DLD1 (cell line): ENCODE data around the gene MCM10.
"Not testable (repeated sequence)": the region's sequence is repeated elsewhere in the genome, so short reads cannot be mapped to it uniquely, and the experiment has no call there.

Experiments
- in situ Hi-C: cut with HindIII; loops from 2 replicates; pipeline ENCODE4 v1.10.0; 2017; ENCODE audit warnings: low sequenced_read_pairs

The MCM10 gene

DNA sequence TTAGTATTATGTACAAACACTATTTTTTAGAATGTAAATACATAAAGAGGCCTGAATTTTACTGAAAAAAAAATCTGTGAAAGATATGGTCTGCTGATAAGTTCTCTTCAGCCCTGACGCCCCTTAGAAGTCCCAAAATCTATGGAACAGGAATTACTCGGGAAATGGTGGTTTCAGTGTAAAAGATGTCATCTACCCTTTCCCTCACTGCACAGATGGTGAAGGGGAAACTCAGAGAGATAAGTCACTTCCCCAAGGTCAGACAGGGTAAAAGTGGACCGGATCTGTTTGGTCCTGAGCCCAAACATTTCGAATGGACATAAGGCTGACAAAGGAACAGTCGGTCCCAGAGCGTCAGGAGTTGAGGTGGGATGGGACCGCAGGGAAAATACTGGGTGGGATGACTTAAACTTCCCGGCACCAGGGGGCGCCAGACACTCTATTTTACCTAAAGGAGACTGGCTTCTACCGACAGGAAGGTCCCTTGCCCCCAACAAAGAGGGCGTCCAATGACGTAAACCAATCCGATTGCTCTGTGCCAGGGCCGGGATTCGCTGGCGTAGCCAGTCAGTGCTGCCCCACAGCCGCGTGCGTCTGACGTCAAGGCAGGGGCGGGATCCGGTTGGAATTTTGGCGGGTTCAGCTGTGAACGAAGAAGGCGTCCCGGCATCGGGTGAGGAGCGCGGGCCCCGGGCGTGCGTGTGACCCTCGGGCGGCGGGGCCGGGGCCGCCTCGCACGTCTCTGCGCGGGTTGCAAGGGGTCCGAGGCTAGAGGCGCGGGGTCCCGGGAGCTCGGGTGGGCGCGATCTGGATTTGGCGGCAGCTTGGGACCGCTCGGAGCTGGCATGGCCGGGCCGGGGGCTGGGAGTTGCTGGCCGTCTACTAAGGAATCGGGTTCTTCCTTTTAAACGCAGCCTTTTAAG lies at the start of gene MCM10:
Gene MCM10 (plus strand): TSS at position 625 of the 923 bp plus-strand sequence. CDS start 2,645 bp downstream, outside the sequence.
- in situ Hi-C loops: no loop called here

DNA sequence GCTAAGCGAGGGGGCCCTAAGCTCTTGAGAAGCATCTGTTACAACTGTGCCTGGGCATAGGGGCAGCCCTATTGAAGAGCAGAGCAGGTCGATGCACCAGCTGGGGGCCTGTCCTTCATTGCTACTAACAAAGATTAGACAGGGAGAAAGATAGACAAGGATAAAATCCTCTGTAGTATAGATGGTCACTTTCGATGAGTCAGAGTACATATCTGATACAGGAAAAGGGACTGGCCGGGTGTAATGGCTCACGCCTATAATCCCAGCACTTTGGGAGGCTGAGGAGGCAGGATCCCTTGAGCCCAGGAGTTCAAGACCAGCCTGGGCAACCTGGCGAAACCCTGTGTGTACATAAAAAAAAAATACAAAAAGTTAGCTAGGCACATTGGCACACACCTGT lies 47.8 kb upstream of the MCM10 start:
- in situ Hi-C loops: no loop called here

DNA sequence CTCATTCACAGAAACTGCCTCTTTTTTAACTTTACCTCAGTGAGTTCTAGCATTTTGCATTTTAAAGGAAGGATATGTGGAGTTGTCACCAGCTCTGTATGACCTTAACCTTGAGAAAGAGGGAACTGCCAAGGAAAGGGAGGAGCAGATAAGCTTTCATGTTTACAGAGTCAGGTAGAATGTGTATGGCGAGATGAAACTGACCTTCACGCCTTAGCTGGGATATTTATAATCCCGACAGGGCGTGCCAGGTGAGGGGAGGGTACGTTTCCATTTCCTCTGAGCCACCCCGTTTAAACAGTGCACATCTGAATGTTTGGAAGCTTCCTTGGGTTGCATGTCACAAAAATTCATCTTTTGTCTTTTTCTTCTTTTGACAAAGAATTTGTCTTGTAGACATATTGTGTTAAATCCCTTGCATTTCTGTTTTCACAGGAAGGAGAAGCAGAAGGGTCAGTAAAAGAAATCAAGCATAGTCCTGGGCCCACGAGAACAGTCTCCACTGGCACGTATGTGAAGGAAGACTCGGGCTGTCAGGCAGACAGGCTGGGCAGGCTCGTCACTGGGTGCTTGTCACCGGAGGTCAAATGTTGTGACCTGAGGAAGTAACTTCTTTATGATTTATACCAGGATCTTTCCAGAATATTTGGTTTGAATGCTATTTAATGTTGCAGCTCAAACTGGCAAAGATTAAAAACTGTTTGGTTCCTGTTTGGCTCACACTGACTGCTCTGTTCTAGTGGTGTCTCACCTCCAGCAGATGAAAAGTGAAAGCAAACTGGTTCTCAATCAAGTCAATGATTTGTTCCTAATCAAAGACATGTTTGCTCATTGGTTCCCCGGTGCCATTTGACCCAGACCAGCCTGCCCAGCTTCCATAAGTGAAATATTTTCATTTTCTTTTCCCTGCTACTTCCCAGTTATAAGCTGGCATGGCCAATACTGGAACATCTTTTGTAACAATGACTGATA lies 45.2 kb upstream of the MCM10 start:
- in situ Hi-C loops: no loop called here

DNA sequence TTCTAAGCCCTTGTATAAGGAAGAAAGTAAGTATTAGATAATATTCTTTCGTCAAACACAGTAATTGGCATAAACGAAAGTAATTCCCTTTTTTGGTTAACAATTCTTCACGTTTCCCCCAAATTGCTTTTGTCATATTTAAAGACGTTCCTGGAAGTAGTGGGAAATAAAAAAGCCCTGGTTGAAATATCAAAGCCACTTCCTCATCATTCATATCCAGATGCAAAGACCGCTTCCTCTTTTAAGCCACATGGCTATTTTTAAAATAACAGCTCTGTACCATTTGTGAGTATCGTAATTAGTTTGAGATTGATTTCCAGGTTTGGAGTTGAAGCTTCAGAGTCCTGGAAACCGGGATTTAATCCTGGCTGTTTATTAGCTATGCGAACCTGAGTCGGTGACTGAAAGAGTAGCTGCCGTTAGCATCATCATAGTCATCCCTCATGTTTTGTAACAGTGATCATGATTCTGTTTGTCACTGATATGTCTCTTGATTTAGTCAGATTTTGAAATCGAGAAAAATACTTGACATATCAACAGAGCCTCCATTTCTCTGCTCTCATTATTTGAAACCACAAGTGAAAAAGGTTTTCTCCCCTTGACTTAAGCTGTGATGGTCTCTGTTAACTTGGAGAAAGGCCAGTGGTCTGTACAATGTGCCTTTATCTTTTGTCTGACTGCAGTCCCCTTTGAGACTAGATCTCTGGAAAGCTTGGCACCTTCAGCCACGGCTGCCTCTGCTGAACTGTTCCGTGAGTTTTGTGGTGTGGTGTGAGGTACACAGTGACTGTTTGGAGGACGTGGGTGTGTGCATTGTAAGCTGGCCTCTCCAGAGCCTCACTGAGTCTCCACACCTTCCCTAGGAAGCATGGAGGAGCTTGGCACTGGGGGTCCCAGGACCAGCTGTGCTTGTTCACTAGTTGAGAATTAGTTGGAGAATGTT lies 43.2 kb upstream of the MCM10 start:
- in situ Hi-C loops: no loop called here

DNA sequence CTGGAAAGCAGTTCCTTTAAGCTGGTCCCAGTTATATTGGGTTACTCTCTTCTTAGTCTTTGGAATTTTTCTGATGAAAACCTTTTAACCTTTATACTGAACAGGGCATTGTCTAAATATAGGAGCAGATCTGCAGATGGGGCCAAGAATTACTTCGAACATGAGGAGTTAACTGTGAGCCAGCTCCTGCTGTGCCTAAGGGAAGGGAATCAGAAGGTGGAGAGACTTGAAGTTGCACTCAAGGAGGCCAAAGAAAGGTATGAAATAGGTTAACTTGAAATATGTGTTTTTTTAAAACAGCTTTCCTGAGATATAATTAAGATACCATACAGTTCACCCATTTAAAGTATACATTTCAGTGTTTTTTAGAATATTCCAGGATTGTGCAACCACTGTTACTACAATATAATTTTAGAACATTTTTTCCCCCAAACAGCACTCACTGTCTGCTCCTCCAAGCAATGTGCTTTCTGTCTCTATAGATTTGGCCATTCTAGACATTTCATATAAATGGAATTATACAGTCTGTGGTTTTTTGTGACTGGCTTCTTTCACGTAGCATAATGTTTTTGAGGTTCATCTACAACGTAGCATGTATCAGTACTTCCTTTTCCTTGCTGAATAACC lies 42.5 kb upstream of the MCM10 start:
- in situ Hi-C loops: no loop called here

DNA sequence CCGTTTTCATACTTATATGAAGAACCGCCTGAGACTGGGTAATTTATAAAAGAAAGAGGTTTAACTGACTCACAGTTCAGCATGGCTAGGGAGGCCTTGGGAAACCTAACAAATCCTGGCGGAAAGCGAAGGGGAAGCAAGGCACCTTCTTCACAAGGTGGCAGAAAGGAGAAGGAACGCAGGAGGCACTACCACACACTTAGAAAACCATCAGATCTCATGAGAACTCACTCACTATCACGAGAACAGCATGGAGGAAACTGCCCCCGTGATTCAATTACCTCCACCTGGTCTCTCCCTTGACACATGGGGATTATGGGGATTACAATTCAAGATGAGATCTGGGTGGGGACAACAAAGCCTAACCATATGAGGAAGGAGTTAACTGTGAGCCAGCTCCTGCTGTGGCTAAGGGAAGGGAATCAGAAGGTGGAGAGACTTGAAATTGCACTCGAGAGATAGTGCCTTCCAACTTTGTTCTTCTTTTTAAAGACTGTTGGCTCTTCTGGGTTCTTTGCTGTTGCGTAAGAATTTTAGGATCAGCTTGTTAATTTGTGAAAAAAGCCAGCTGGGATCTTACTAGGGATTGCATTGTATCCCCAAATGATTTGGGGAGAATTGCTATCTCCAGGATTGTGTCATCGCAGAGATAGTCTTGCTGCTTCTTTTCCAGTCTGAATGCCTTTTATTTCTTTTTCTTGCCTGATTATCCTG lies 40.4 kb upstream of the MCM10 start:
- in situ Hi-C loops: no loop called here

DNA sequence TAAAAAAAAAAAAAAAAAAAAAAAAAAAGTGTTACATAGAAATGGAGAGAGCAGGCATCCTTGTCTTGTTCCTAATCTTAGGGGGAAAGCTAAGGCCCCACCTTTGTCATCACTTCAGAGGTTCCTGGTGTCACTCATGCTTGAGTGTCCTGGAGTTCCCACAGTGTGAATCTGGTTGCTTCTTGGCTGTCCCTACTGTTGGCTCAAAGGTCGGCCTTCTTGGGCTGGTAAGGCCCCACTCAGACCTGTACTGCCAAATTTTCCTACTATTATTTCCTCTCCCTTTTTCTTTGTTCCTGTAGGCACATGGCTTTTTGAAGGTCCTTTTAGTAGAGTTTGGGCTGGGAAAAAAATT lies 39.9 kb upstream of the MCM10 start:
- in situ Hi-C loops: no loop called here

DNA sequence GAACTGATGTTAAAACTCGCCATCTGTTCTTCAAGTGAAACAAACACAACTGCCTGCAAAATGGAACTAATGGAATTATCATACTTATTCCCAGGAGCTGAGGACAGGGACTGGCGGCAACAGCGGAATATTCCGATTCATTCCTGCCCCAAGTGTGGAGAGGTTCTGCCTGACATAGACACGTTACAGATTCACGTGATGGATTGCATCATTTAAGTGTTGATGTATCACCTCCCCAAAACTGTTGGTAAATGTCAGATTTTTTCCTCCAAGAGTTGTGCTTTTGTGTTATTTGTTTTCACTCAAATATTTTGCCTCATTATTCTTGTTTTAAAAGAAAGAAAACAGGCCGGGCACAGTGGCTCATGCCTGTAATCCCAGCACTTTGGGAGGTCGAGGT lies 24.7 kb upstream of the MCM10 start:
- in situ Hi-C loops: loop anchor here (25.0 kb wide), 1 partner anchor 176 kb away; the partner anchor contains the start of gene PHYH

DNA sequence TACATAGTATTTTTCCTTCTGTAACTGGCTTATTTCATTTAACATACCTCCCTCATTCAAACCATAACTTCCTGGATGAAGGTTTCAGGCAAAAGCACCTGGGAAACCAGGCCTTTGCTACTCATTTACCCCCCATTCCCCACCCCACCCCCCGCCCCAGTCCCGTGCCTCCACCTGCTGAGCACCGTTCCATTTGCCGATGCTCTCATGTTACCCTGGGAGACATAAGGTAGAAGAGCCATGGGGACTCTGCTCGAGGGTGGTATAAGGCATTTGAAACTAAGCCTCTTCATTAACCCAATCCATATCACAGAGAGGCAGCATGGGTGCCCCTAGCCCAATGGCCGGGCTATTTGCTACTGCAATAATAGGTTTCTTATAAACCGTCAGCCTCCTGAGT lies 22.2 kb upstream of the MCM10 start:
- in situ Hi-C loops: loop anchor here (25.0 kb wide), 1 partner anchor 173 kb away; the partner anchor contains the start of gene PHYH

DNA sequence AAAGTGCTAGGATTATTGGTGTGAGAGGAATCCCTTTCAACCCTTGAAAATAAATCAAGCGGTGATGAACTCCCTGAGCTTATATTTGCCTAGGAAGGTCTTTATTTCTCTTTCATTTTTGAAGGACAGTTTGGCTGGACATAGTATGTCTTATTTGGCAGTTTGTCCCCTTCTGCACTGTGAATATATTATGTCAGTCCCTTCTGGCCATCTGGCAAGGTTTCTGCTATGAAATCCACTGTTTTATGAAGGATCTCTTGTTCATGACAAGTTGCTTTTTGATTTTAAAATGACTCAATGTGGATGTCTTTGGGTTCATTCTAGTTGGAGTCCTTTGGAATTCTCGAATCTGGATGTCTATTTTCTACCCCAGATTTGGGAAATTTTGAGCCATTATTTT lies 21.7 kb upstream of the MCM10 start:
- in situ Hi-C loops: loop anchor here (25.0 kb wide), 1 partner anchor 173 kb away; the partner anchor contains the start of gene PHYH

DNA sequence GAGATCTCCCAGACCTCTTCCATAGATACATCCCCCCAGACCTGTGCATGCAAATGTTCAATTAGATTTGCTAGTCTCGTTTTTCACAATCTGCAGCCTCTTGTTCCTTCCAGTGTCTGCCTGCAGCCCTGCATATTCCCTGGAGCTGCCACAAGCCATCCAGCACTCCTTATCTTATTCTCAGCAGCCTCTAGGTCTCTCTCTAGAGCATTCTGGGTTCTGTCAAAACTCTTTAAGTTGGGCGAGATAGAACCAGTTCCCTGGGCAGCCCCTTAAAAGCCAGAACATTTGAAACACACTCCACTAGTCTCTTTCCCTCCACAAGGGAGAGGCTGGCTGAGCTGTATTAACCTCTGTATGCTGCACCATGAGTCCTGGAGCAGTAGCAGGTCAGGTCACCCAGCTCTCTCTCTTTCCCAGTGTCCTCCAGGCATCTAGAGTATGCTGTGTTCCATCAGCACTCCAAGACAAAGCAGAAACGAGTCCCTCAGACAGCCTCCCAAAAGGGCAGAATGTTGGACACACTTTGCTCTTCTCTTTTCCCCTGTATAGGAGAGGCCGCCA lies 20.6 kb upstream of the MCM10 start:
- in situ Hi-C loops: loop anchor here (25.0 kb wide), 1 partner anchor 172 kb away; the partner anchor contains the start of gene PHYH

DNA sequence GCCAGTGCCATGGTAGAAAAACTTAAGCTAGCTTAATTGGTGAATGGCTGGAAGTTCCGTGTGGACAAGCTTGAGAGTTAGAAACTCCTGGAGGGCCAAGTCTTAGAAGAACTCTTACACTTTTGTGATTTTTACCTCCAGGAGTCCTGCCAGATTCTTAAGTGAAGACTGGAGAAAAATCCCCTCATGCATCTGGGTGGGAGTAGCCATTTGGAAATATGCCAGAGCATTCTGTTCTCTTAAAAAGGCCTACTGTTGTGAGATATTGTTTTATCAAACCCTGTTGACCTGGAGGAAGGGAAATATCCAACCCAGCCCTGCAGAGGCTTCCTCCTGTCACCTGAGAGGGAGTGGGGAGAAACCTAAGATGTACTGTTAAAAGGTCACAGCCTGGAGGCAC lies 17.6 kb upstream of the MCM10 start:
- in situ Hi-C loops: loop anchor here (25.0 kb wide), 1 partner anchor 169 kb away; the partner anchor contains the start of gene PHYH

DNA sequence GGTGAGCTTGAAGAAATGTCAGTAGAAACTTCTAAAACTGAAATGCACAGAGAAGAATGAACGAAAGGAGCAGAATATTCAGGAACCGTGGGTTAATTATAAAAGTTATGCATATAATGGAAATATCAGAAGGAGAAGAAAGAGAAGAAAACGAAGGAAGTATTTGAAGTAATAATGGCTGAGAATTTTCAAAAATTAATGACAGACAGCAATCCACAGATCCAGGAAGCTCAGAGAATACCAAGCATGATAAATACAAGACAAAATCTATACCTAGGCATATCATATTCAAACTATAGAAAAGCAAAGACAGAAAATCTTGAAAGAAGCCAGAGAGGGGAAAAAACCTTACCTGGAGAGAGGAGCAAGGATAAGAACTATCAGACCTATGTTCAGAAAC lies 16.5 kb upstream of the MCM10 start:
- in situ Hi-C loops: loop anchor here (25.0 kb wide), 1 partner anchor 167 kb away; the partner anchor contains the start of gene PHYH

DNA sequence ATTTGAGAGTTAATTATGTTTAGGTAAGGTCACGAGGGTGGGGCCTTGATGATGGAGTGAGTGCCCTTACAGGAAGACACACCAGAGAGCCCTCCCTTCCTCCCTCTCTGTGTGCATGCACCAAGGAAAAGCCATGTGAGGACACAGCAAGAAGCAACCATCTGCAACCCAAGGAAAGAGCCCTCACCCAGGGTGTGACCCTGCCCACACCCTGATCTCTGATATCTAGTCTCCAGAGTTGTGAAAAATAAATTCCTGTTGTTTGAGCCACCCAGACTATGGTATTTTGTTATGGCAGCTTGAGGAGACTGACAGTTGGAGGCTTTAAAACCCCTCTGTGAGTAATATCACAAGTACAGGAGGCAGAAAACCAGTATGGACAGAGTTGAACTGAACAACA lies 15.0 kb upstream of the MCM10 start:
- in situ Hi-C loops: loop anchor here (25.0 kb wide), 1 partner anchor 166 kb away; the partner anchor contains the start of gene PHYH

DNA sequence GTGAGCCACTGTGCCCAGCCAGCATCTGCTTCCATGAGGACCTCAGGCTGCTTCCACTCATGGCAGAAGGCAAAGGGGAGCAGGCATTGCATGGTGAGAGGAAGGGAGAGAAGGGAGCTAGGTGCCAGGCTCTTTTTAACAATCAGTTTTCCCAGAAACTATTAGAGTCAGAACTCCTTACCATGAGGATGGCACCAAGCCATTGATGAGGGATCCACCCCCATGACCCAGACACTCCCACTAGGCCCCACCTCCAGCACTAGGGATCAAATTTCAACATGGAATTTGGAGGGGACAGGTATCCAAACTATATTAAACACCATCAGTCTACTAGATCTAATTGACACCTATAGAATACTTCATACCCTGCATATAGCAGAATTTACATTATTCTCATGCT lies 14.2 kb upstream of the MCM10 start:
- in situ Hi-C loops: loop anchor here (25.0 kb wide), 1 partner anchor 165 kb away; the partner anchor contains the start of gene PHYH

DNA sequence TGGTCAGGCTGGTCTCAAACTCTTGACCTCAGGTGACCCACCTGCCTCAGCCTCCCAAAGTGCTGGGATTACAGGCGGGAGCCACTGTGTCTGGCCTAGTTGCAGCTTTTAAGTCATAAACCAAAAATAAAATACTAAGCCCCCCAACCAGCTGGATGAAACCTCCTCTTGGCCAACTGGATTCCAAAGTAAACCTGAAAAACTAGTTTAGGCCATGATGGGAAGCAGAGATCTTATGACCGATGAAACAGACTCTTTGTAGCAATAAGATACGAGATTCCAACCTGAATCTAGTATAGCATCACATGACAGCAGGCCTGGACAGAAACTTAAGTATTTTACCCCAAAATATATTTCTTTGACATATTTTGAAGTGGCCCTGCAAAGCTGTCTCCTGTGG lies 9.1 kb upstream of the MCM10 start:
- in situ Hi-C loops: no loop called here

DNA sequence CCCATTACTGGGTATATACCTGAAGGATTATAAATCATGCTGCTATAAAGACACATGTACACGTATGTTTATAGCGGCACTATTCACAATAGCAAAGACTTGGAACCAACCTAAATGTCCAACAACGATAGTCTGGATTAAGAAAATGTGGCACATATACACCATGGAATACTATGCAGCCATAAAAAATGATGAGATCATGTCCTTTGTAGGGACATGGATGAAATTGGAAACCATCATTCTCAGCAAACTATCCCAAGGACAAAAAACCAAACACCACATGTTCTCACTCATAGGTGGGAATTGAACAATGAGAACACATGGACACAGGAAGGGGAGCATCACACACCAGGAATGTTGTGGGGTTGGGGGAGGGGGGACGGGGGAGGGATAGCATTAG lies 5.5 kb upstream of the MCM10 start:
- in situ Hi-C loops: not testable (repeated sequence)

DNA sequence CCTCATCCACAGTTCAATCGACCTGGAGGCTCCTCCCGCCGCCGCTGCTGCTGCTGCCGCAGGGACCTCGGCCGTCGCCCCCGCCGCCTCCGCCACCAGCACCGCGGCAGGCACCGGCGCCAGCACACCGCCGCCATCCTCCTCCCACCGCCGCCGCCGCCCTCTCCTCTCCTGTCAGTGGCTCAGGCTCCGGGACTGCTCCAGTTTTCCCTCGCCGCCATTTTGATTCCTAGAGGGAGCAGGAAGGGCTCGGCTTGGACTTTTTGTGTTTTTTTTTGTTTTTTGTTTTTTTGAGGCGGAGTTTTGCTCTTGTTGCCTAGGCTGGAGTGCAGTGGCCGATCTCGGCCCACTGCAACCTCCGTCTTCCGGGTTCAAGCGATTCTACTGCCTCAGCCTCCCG lies 3.0 kb upstream of the MCM10 start:
- in situ Hi-C loops: no loop called here
